Endodermal cell (in vitro differentiated cells): Measurements from ENCODE around the gene BDKRB1. TPM values are rescaled to one million over a fixed set of nuclear protein-coding genes. Genes with fewer than 3 reads are reported as not detected.

Experiments
- DNase-seq: peaks from one replicate; pipeline ENCODE4 v3.0.0-alpha.2; 2017
- H3K27ac ChIP-seq: 2 replicates; pipeline ENCODE4 v1.5.1; 2013; ENCODE audit warnings: mild to moderate bottlenecking, low read depth, low read length, moderate library complexity
- H3K27me3 ChIP-seq: 2 replicates; pipeline ENCODE4 v1.6.1; 2013; ENCODE audit warnings: mild to moderate bottlenecking, low read length, moderate library complexity; ENCODE audit not compliant: insufficient read depth, control insufficient read depth, poor library complexity, severe bottlenecking
- H3K36me3 ChIP-seq: 2 replicates; pipeline ENCODE4 v1.7.0; 2013; ENCODE audit warnings: mild to moderate bottlenecking, low read length, moderate library complexity; ENCODE audit not compliant: control insufficient read depth, insufficient read depth
- H3K4me1 ChIP-seq: one replicate; pipeline ENCODE4 v1.7.0; 2013; ENCODE audit warnings: low read length; ENCODE audit not compliant: control insufficient read depth, insufficient read depth
- H3K4me3 ChIP-seq: 2 replicates; pipeline ENCODE4 v1.5.1; 2013; ENCODE audit warnings: mild to moderate bottlenecking, low read length, moderate library complexity
- H3K9ac ChIP-seq: 2 replicates; pipeline ENCODE4 v1.6.1; 2013; ENCODE audit warnings: mild to moderate bottlenecking, low read length, moderate library complexity; ENCODE audit not compliant: poor library complexity, severe bottlenecking; ENCODE audit errors: extremely low read depth
- H3K9me3 ChIP-seq: 2 replicates; pipeline ENCODE4 v1.6.1; 2013; ENCODE audit warnings: mild to moderate bottlenecking, low read length, moderate library complexity; ENCODE audit not compliant: control insufficient read depth
- H3K27ac Mint-ChIP-seq: 2 replicates; pipeline ENCODE4 v1.8.0; 2020; ENCODE audit warnings: mixed read lengths
- H3K27me3 Mint-ChIP-seq: 2 replicates; pipeline ENCODE4 v1.8.0; 2021; ENCODE audit warnings: mild to moderate bottlenecking, mixed read lengths; ENCODE audit not compliant: insufficient read depth
- H3K36me3 Mint-ChIP-seq: 2 replicates; pipeline ENCODE4 v1.8.0; 2020; ENCODE audit warnings: low read depth, mixed read lengths
- H3K4me1 Mint-ChIP-seq: 2 replicates; pipeline ENCODE4 v1.8.0; 2020; ENCODE audit warnings: mixed read lengths
- H3K4me3 Mint-ChIP-seq: 2 replicates; pipeline ENCODE4 v1.8.0; 2020; ENCODE audit warnings: mild to moderate bottlenecking, moderate library complexity, mixed read lengths
- H3K9me3 Mint-ChIP-seq: 2 replicates; pipeline ENCODE4 v1.8.0; 2020; ENCODE audit warnings: mild to moderate bottlenecking, mixed read lengths
- WGBS, 2 experiments: methylation state at CpG; one replicate each; pipeline versions ENCODE4 v1.1.5 to v1.1.7; 2013; ENCODE audit warnings: missing lambda C conversion rate in 2 of 2, mixed read lengths in 1 of 2; ENCODE audit not compliant: insufficient coverage in 1 of 2, insufficient read length in 1 of 2; 5-methylcytosine and 5-hydroxymethylcytosine counted together
- total RNA-seq, 2 donors: library from RNA; stranded (reverse); fragmentation: NEBNext Ultra II Directional in 1 of 2; extraction: Animal tissue kit (Norgen Biotek cat#: 25700) in 1 of 2; gene quantifications; 2 replicates in 1 of 2; 3 replicates in 1 of 2; pipeline ENCODE4 v1.2.1, GENCODE V29; 2021
- TF ChIP-seq, protein P1 (sequence below): fragments of 200-600 bp; sonication (generic); conservative IDR thresholded peaks from 2 replicates; pipeline ENCODE4 v1.5.0; 2021; ENCODE audit warnings: antibody characterized with exemption, mild to moderate bottlenecking

BDKRB1 gene
- total RNA-seq, 2 donors from 2014 or later = 0.24 TPM; not detected in 1

DNA sequence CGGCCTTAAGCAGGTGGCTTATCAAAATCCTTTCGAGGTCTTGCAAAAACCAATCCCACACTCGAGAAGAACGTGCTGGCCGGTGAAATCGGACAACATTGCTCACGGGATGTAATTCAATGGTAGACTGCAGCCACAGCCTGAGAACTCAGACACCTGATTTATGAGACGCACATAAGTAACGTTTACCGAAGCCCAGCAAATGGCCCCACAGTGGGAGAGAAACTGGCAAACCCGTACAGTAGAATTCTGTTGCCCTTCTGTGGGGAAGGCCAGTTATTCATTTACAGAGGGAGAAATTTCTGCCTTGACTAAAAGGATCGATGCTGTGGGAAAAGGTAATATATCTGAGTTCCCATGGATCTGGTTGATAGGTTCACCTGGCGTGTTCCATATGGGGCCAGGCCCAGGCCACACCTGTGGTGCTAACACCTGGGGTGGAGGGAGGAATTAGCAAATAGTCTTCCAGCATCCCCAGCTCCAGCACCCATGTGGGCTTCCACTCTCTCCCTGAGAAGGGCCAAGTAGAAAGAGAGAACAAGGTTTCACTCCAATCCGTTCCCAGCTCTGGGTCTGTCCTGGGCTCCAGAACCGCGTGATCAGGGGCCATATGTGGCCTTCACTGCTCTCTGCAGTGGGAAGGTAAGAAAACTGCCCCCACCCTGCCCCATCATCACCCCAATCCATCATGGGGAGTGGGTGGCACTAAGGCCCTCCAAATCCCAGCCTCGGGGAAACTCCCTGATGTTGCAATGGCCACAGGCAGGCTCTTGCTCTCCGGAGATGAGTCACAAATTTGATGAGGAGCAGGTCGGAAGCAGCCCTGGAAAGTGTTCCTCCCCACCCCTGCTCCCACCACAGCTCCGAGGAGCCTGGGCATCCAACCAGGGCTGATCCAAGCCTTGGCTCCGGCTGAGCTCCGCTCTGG is 12.7 kb downstream of the BDKRB1 start:
- Histone ChIP-seq H3K9me3 (peaks cover 21% of the 10 kb centered on the region), H3K4me3 (no peak overlapping the region), H3K36me3 (no peaks in the 10 kb centered on the region), H3K9ac (no peak overlapping the region), H3K27me3 (no peaks in the 10 kb centered on the region), H3K27ac (no peak overlapping the region), H3K4me1 (no peaks in the 10 kb centered on the region)
- Mint-ChIP-seq H3K27me3 (no peaks in the 10 kb centered on the region), H3K27ac (no peak overlapping the region), H3K4me3 (no peak overlapping the region), H3K4me1 (peaks cover 2% of the 10 kb centered on the region), H3K9me3 (peaks cover 24% of the 10 kb centered on the region), H3K36me3 (peaks cover 4% of the 10 kb centered on the region)
- TF ChIP-seq, protein P1, sequence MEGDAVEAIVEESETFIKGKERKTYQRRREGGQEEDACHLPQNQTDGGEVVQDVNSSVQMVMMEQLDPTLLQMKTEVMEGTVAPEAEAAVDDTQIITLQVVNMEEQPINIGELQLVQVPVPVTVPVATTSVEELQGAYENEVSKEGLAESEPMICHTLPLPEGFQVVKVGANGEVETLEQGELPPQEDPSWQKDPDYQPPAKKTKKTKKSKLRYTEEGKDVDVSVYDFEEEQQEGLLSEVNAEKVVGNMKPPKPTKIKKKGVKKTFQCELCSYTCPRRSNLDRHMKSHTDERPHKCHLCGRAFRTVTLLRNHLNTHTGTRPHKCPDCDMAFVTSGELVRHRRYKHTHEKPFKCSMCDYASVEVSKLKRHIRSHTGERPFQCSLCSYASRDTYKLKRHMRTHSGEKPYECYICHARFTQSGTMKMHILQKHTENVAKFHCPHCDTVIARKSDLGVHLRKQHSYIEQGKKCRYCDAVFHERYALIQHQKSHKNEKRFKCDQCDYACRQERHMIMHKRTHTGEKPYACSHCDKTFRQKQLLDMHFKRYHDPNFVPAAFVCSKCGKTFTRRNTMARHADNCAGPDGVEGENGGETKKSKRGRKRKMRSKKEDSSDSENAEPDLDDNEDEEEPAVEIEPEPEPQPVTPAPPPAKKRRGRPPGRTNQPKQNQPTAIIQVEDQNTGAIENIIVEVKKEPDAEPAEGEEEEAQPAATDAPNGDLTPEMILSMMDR = no peak
- 89 to 94% methylated on average over 15 to 22 of the region's 22 CpGs for WGBS, 2 experiments
- DNase-seq = no peak

DNA sequence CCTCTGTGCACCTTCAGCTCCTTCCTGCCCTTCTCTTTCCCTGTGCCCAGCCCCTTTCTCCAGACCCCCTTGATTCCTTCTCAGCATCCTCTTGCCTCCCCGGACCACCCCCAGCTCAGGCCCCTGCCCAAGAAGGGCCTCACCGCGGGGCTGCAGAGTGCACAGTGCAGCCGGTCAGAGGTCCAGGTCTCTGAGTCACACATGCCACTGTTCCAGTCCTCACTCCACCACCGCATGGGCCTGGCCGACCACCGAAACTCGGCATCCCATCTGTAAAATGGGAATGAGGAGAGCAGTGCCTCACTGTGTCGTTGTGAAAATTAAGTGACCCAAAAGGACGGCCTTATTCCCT is 13.3 kb downstream of the BDKRB1 start:
- Histone ChIP-seq H3K27ac (no peak overlapping the region), H3K9ac (no peak overlapping the region), H3K27me3 (no peaks in the 10 kb centered on the region), H3K9me3 (peaks cover 21% of the 10 kb centered on the region), H3K36me3 (no peaks in the 10 kb centered on the region), H3K4me3 (no peak overlapping the region), H3K4me1 (no peaks in the 10 kb centered on the region)
- no peak overlapping the region for H3K27ac Mint-ChIP-seq
- no peak for DNase-seq
- WGBS, 2 experiments = 92 to 94% methylated on average over 6 to 10 of the region's 10 CpGs
- peaks cover 3% of the 10 kb centered on the region for H3K27me3 Mint-ChIP-seq
- H3K36me3 Mint-ChIP-seq = peaks cover 4% of the 10 kb centered on the region
- peaks cover 5% of the 10 kb centered on the region for H3K4me1 Mint-ChIP-seq
- peaks cover 24% of the 10 kb centered on the region for H3K9me3 Mint-ChIP-seq
- TF ChIP-seq, protein P1 = no peak
- no peak overlapping the region for H3K4me3 Mint-ChIP-seq

DNA sequence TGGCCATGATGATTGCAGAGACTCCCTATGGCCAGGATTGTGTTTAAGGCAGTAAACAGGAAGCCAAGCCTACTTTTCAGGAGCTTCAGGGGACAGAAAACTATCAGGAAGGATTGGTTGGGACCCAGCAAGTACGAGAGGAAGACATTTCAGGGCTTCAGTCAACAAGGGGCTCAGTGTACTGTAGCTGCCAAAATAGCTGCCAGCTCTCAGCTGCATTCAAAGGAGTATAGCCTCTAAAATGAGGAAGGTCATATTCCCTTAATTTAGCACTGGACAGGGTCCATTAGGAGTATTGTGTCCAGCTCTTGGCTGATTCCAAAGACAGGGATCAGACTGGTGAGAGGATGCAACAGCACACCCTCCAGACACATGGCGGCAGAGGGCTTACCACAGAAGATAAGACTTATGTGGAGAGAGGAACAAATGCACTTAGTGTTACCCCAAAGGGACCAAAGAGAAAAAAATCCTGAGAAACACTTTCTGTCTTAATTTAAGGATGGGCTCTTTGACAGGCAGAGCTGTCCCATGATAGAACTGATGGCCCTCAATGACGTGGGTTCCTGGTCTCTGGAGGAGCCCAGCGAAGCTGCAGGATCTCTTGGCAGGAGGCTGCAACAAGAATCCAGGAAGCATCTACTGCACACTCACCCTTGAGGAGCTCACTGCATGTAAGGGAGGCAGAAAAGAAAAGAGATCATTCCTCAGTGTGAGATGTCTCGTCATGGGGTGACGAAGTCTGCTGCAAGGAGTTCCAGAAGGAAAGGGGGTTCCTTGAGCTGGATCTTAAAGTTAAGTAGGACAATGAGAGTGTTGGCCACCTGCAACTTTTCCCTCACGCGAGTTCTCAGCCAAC is 14.8 kb downstream of the BDKRB1 start:
- H3K27me3 Mint-ChIP-seq = peaks cover 3% of the 10 kb centered on the region
- no peaks in the 10 kb centered on the region for H3K36me3 ChIP-seq
- H3K27ac Mint-ChIP-seq = no peak overlapping the region
- H3K27ac ChIP-seq = no peak overlapping the region
- peaks cover 13% of the 10 kb centered on the region for H3K4me1 Mint-ChIP-seq
- WGBS, 2 experiments = 75 to 90% methylated on average over 6 to 8 of the region's 8 CpGs
- no peaks in the 10 kb centered on the region for H3K27me3 ChIP-seq
- DNase-seq = no peak
- peaks cover 21% of the 10 kb centered on the region for H3K9me3 ChIP-seq
- no peak overlapping the region for H3K4me3 ChIP-seq
- TF ChIP-seq, protein P1 = no peak
- H3K4me3 Mint-ChIP-seq = no peak overlapping the region
- H3K9ac ChIP-seq = no peak overlapping the region
- no peaks in the 10 kb centered on the region for H3K4me1 ChIP-seq
- peaks cover 24% of the 10 kb centered on the region for H3K9me3 Mint-ChIP-seq
- peaks cover 4% of the 10 kb centered on the region for H3K36me3 Mint-ChIP-seq
